Sigmoid colon (tissue), 7 donors: Measurements from ENCODE around the gene GLTP. TPM values are rescaled to one million over a fixed set of nuclear protein-coding genes. Genes with fewer than 3 reads are reported as not detected.

Experiments
- DNase-seq: peaks from one replicate; pipeline ENCODE4 v3.0.0-alpha.2; 2019
- H3K27ac ChIP-seq, 4 donors: fragments of 200-600 bp; sonication (generic); one replicate each; pipeline ENCODE4 v1.5.1; 2016 to 2019; ENCODE audit warnings: mild to moderate bottlenecking in 1 of 4
- H3K27me3 ChIP-seq, 3 donors: fragments of 200-600 bp; sonication (generic); one replicate each; pipeline ENCODE4 v1.5.1; 2019; ENCODE audit warnings: mild to moderate bottlenecking in 1 of 3
- H3K36me3 ChIP-seq, 4 donors: fragments of 200-600 bp; sonication (generic); one replicate each; pipeline ENCODE4 v1.5.1; 2016 to 2019
- H3K4me1 ChIP-seq, 4 donors: fragments of 200-600 bp; sonication (generic); one replicate each; pipeline ENCODE4 v1.5.1; 2017 to 2019
- H3K4me3 ChIP-seq, 4 donors: fragments of 200-600 bp; sonication (generic); one replicate each; pipeline ENCODE4 v1.5.1; 2017 to 2019; ENCODE audit warnings: mild to moderate bottlenecking in 2 of 4, moderate library complexity in 1 of 4
- H3K9me3 ChIP-seq, 4 donors: fragments of 200-600 bp in 3 of 4; sonication (generic) in 3 of 4; one replicate each; pipeline versions ENCODE4 v1.5.1 to v1.6.1; 2013 to 2019
- EP300 ChIP-seq, 4 donors: sonication (generic); formaldehyde crosslinking; IDR thresholded peaks; one replicate each; pipeline ENCODE4 v1.6.1; 2017; ENCODE audit warnings: antibody characterized with exemption in 4 of 4
- POLR2A ChIP-seq, 2 donors: fragments of 450-650 bp; IDR thresholded peaks; one replicate each; pipeline ENCODE4 v1.6.1; 2016; ENCODE audit warnings: antibody characterized with exemption in 2 of 2, mild to moderate bottlenecking in 2 of 2, moderate library complexity in 2 of 2
- POLR2AphosphoS5 ChIP-seq, 4 donors: sonication (generic); formaldehyde crosslinking; IDR thresholded peaks; one replicate each; pipeline ENCODE4 v1.6.1; 2017; ENCODE audit warnings: antibody characterized with exemption in 4 of 4
- WGBS, 2 donors: extraction: QIAGEN DNeasy Blood & Tissue Kit; methylation state at CpG; one replicate each; pipeline ENCODE4 v1.1.7; 2013; 5-methylcytosine and 5-hydroxymethylcytosine counted together
- intact Hi-C: fragments of 100-400 bp; cut with DNase I; formaldehyde crosslinking; loops from one replicate; pipeline ENCODE4 v1.15.1; 2023
- polyA plus RNA-seq, 3 donors: library from polyadenylated mRNA; stranded (reverse); fragments of 200-250 nt; gene quantifications; one replicate each; pipeline ENCODE4 v1.2.3, GENCODE V29; 2013
- total RNA-seq, 4 donors: library from RNA; depleted of rRNA; stranded (reverse); fragments of >200 nt; gene quantifications; one replicate each; pipeline ENCODE4 v1.1.0, GENCODE V29; 2016
- TF ChIP-seq, protein P1 (sequence below), 4 experiments: fragments of 450-650 bp in 3 of 4; fragments of 200-600 bp in 1 of 4; IDR thresholded peaks; one replicate each; pipeline ENCODE4 v1.5.1; 2016 to 2019; ENCODE audit warnings: antibody characterized with exemption in 4 of 4, mild to moderate bottlenecking in 3 of 4, moderate library complexity in 2 of 4
- donor health status: healthy with polysubstance abuse.
- donor health status: Bipolar disorder and iron deficiency.
- donor health status: healthy.

GLTP gene
- total and polyA plus RNA-seq, 7 donors = 33.5 to 105 (median 45.3) TPM

DNA sequence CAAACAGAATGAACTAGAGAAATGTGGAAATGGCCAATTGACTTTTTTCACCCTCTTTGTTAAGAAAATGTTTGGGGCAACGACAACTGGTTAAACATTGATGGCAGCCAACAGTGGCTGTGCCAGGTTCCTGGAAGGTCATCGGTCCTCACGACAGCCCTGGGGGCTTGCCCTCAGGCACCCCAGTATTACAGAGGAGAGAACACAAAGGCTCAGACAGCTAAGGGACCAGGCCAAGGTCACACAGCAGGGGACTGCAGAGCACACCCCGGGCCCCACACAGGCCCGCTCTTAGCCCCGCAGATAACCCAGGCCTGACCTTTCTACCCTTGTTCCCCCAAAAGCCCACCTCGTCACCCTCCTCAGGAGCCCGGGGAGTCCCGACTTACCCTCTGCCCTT is 48.4 kb downstream of the GLTP start:
- DNase-seq = no peak
- WGBS, 2 donors = 74 to 84% methylated on average over 9 of the region's 9 CpGs
- TF ChIP-seq EP300 (IDR thresholded peaks at IDR 0.05) (no peak), POLR2AphosphoS5 (IDR thresholded peaks at IDR 0.05) (no peak), POLR2A (IDR thresholded peaks at IDR 0.05) (no peak)
- TF ChIP-seq, protein P1, sequence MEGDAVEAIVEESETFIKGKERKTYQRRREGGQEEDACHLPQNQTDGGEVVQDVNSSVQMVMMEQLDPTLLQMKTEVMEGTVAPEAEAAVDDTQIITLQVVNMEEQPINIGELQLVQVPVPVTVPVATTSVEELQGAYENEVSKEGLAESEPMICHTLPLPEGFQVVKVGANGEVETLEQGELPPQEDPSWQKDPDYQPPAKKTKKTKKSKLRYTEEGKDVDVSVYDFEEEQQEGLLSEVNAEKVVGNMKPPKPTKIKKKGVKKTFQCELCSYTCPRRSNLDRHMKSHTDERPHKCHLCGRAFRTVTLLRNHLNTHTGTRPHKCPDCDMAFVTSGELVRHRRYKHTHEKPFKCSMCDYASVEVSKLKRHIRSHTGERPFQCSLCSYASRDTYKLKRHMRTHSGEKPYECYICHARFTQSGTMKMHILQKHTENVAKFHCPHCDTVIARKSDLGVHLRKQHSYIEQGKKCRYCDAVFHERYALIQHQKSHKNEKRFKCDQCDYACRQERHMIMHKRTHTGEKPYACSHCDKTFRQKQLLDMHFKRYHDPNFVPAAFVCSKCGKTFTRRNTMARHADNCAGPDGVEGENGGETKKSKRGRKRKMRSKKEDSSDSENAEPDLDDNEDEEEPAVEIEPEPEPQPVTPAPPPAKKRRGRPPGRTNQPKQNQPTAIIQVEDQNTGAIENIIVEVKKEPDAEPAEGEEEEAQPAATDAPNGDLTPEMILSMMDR (IDR thresholded peaks at IDR 0.05) = no peak
- intact Hi-C loops = no loop called here
- peaks cover 12 to 39% (median 20%) of the 10 kb centered on the region in 3 donors for H3K27me3 ChIP-seq
- peaks cover 0 to 8% (median 6%) of the 10 kb centered on the region in 4 donors for H3K4me1 ChIP-seq
- H3K27ac ChIP-seq = no peak overlapping the region
- no peaks in the 10 kb centered on the region for H3K9me3 ChIP-seq
- H3K4me3 ChIP-seq = no peak overlapping the region
- H3K36me3 ChIP-seq = no peaks in the 10 kb centered on the region

DNA sequence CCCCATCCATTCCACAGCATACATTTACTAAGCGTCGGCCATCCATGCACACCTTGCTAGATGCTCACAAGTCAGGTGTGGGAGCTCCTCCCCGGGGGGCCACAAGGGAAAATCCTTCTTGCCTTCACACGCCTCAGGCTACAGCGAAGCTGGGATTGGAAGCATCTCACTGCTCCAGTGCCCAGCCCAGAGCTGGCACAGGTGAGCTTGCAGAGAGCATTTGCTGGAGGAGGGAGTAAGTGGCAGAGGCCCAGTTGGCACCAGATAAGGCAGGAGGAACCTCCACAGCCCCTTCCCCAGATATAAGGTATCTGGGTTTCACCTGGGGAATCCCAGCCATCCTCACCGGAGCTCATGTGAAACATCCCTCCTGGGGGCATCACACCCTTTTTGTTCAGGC is 49.0 kb downstream of the GLTP start:
- 86 to 89% methylated on average over 6 of the region's 6 CpGs for WGBS, 2 donors
- TF ChIP-seq POLR2AphosphoS5 (IDR thresholded peaks at IDR 0.05) = no peak
- TF ChIP-seq, protein P1 (IDR thresholded peaks at IDR 0.05) = no peak
- no peak for TF ChIP-seq POLR2A (IDR thresholded peaks at IDR 0.05)
- TF ChIP-seq EP300 (IDR thresholded peaks at IDR 0.05) = no peak
- Histone ChIP-seq H3K27ac (no peak overlapping the region), H3K27me3 (peaks cover 12 to 39% (median 20%) of the 10 kb centered on the region in 3 donors), H3K4me3 (no peak overlapping the region), H3K36me3 (no peaks in the 10 kb centered on the region), H3K9me3 (no peaks in the 10 kb centered on the region), H3K4me1 (peaks cover 0 to 8% (median 6%) of the 10 kb centered on the region in 4 donors)
- intact Hi-C loops = no loop called here
- DNase-seq = no peak

DNA sequence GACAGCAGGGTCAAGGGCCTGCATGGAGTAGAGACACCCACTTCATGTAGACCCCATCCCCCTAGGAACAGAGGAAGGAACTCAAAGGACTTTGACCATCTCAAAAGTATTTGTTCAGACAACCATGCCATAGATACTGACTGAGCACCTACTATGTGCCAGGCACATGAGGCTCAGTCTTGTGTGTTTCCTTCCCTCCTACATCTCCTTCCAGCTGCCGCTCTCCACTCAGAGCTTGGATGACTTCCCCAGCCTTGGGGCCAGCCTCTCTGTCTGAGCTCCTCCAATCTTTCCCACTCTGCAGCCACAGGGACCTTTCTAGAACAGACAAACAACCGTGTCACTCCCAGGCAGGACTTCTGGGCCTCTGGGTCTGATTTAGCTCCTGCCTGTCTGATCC is 49.6 kb downstream of the GLTP start:
- H3K36me3 ChIP-seq = no peaks in the 10 kb centered on the region
- no peak overlapping the region for H3K4me3 ChIP-seq
- no peaks in the 10 kb centered on the region for H3K9me3 ChIP-seq
- DNase-seq = no peak
- H3K27ac ChIP-seq = no peak overlapping the region
- 57 to 72% methylated on average over 2 of the region's 2 CpGs for WGBS, 2 donors
- peaks cover 0 to 8% (median 6%) of the 10 kb centered on the region in 4 donors for H3K4me1 ChIP-seq
- peaks cover 12 to 39% (median 20%) of the 10 kb centered on the region in 3 donors for H3K27me3 ChIP-seq
- intact Hi-C loops = no loop called here
- TF ChIP-seq EP300 (IDR thresholded peaks at IDR 0.05) = no peak
- no peak for TF ChIP-seq POLR2AphosphoS5 (IDR thresholded peaks at IDR 0.05)
- TF ChIP-seq, protein P1 (IDR thresholded peaks at IDR 0.05) = no peak
- TF ChIP-seq POLR2A (IDR thresholded peaks at IDR 0.05) = no peak

DNA sequence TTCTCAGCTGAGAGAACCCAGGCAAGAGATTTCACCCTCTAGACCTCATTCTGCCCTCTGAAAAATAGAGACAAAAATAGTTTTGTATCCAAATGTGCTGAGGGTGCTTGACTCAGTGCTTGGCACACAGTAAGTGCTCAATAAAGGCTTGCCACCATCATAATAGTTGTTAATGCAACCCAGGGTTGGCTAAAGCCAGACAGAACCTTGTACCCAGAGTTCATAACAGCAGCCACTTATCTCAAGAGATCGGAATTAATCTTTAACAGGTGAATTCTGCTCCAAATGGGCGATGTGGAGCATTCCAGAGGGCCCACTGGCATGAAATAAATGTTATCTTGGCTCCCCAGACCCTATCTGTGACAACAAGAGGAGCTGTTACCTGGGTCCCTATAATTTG is 50.1 kb downstream of the GLTP start:
- TF ChIP-seq, protein P1 (IDR thresholded peaks at IDR 0.05) = no peak
- TF ChIP-seq POLR2A (IDR thresholded peaks at IDR 0.05) (no peak), EP300 (IDR thresholded peaks at IDR 0.05) (no peak), POLR2AphosphoS5 (IDR thresholded peaks at IDR 0.05) (no peak)
- peaks cover 12 to 39% (median 20%) of the 10 kb centered on the region in 3 donors for H3K27me3 ChIP-seq
- 27 to 78% methylated on average over 2 of the region's 2 CpGs for WGBS, 2 donors

GRCh38 chr12:109829667-109830066 is 50.7 kb downstream of the GLTP start:
- TF ChIP-seq POLR2A (IDR thresholded peaks at IDR 0.05) (no peak), POLR2AphosphoS5 (IDR thresholded peaks at IDR 0.05) (no peak), EP300 (IDR thresholded peaks at IDR 0.05) (no peak)
- TF ChIP-seq, protein P1 (IDR thresholded peaks at IDR 0.05) = no peak
- no peaks in the 10 kb centered on the region for H3K36me3 ChIP-seq
- peaks cover 12 to 39% (median 20%) of the 10 kb centered on the region in 3 donors for H3K27me3 ChIP-seq
- no peaks in the 10 kb centered on the region for H3K9me3 ChIP-seq
- H3K4me3 ChIP-seq = no peak overlapping the region
- 83 to 90% methylated on average over 10 of the region's 10 CpGs for WGBS, 2 donors
- H3K27ac ChIP-seq = no peak overlapping the region
- peaks cover 0 to 8% (median 6%) of the 10 kb centered on the region in 4 donors for H3K4me1 ChIP-seq
- DNase-seq = no peak
- intact Hi-C loops = no loop called here

More for the DNA sequence above, 50.1 kb downstream of the GLTP start:
- Histone ChIP-seq H3K27ac (no peak overlapping the region), H3K9me3 (no peaks in the 10 kb centered on the region), H3K4me3 (no peak overlapping the region), H3K36me3 (no peaks in the 10 kb centered on the region), H3K4me1 (peaks cover 0 to 8% (median 6%) of the 10 kb centered on the region in 4 donors)
- DNase-seq = no peak
- intact Hi-C loops = no loop called here
